Measurements from ENCODE around the gene PDLIM1.
A peak's percentile ranks its signal among the peaks of the same experiment; 100 is the strongest.

Gene PDLIM1

GRCh38 chr10:95248989-95249388 is 41.8 kb downstream of the PDLIM1 start:
- peak overlapping the region; percentile 77 for H3K27ac ChIP-seq
- no peak for TF ChIP-seq CTCF (conservative IDR thresholded peaks at IDR 0.05; ENCODE audit: low read depth)
- CTCF ChIA-PET: interaction anchor here (0.6 kb wide), 1 partner anchor 15 kb away, joined by 3 read pairs; no protein-coding TSS in a partner anchor
- no peak for DNase-seq (ENCODE audit: low spot score)
- POLR2A ChIA-PET (ENCODE audit: low non-redundant PET): no interaction called here

- DNase-seq (ENCODE audit: low spot score): peak; percentile 77
- H3K27ac ChIP-seq: peak overlapping the region; percentile 77
- no peak for TF ChIP-seq CTCF (conservative IDR thresholded peaks at IDR 0.05; ENCODE audit: low read depth)
- ChIA-PET POLR2A (ENCODE audit: low non-redundant PET) (no interaction called here), CTCF (interaction anchor here (0.7 to 3.1 kb wide), 4 partner anchors 11 to 115 kb away, joined by 5 to 36 read pairs (median 12); no protein-coding TSS in a partner anchor)
Observed at GRCh38 chr10:95247881-95248583, 42.8 kb downstream of the PDLIM1 start.

GRCh38 chr10:95247200-95247880 is 43.5 kb downstream of the PDLIM1 start:
- POLR2A ChIA-PET (ENCODE audit: low non-redundant PET): no interaction called here
- H3K27ac ChIP-seq: peak overlapping the region; percentile 77
- CTCF ChIA-PET: interaction anchor here (0.6 to 3.1 kb wide), 13 partner anchors 7 to 912 kb away, joined by 3 to 36 read pairs (median 5); no protein-coding TSS in a partner anchor
- TF ChIP-seq CTCF (conservative IDR thresholded peaks at IDR 0.05; ENCODE audit: low read depth): no peak
- no peak for DNase-seq (ENCODE audit: low spot score)

GRCh38 chr10:95246582-95247051 is 44.2 kb downstream of the PDLIM1 start:
- CTCF ChIA-PET: interaction anchor here (0.6 to 3.1 kb wide), 15 partner anchors 8 to 822 kb away, joined by 3 to 36 read pairs (median 4); no protein-coding TSS in a partner anchor
- no peak for DNase-seq (ENCODE audit: low spot score)
- peak; percentile 83 for TF ChIP-seq CTCF (conservative IDR thresholded peaks at IDR 0.05; ENCODE audit: low read depth)
- H3K27ac ChIP-seq: peak overlapping the region; percentile 58
- POLR2A ChIA-PET (ENCODE audit: low non-redundant PET): no interaction called here

- H3K27ac ChIP-seq: no peak overlapping the region
- CTCF ChIA-PET: interaction anchor here (0.6 to 3.1 kb wide), 17 partner anchors 8 to 129 kb away, joined by 3 to 36 read pairs (median 4); no protein-coding TSS in a partner anchor
- DNase-seq (ENCODE audit: low spot score): no peak
- no peak for TF ChIP-seq CTCF (conservative IDR thresholded peaks at IDR 0.05; ENCODE audit: low read depth)
- POLR2A ChIA-PET (ENCODE audit: low non-redundant PET): no interaction called here
Observed at GRCh38 chr10:95245425-95246055, 45.3 kb downstream of the PDLIM1 start.

- POLR2A ChIA-PET (ENCODE audit: low non-redundant PET): no interaction called here
- TF ChIP-seq CTCF (conservative IDR thresholded peaks at IDR 0.05; ENCODE audit: low read depth): no peak
- DNase-seq (ENCODE audit: low spot score): no peak
- CTCF ChIA-PET: interaction anchor here (0.9 to 1.9 kb wide), 5 partner anchors 26 to 131 kb away, joined by 3 to 9 read pairs (median 6); no protein-coding TSS in a partner anchor
- H3K27ac ChIP-seq: peak overlapping the region; percentile 7; the same call in 1 of the 2 replicates
Observed at GRCh38 chr10:95244152-95244551, 46.7 kb downstream of the PDLIM1 start.
